Fibroblast of villous mesenchyme (primary cell): ENCODE measurements around the gene CBX3. TPM values are rescaled to one million over a fixed set of nuclear protein-coding genes. Genes with fewer than 3 reads are reported as not detected.
"Not testable (repeated sequence)": the region's sequence is repeated elsewhere in the genome, so short reads cannot be mapped to it uniquely, and the experiment has no call there.

Experiments
- DNase-seq: peaks from one replicate; pipeline ENCODE4 v3.0.0-alpha.2; 2010; ENCODE audit warnings: low read depth
- H3K4me3 ChIP-seq: 2 replicates; pipeline ENCODE4 v1.5.1; 2011; ENCODE audit warnings: low read depth, mild to moderate bottlenecking, low read length
- total RNA-seq: library from RNA; depleted of rRNA; stranded (reverse); fragments of >200 nt; gene quantifications from 2 replicates; pipeline ENCODE4 v1.2.3, GENCODE V29; 2012
- TF ChIP-seq, protein P1 (sequence below): IDR thresholded peaks from 2 replicates; pipeline ENCODE4 v1.5.1; 2012; ENCODE audit warnings: low read depth, mild to moderate bottlenecking, low read length; ENCODE audit not compliant: insufficient read depth

The CBX3 gene
- 112 and 134 TPM in 2 replicates for total RNA-seq

DNA sequence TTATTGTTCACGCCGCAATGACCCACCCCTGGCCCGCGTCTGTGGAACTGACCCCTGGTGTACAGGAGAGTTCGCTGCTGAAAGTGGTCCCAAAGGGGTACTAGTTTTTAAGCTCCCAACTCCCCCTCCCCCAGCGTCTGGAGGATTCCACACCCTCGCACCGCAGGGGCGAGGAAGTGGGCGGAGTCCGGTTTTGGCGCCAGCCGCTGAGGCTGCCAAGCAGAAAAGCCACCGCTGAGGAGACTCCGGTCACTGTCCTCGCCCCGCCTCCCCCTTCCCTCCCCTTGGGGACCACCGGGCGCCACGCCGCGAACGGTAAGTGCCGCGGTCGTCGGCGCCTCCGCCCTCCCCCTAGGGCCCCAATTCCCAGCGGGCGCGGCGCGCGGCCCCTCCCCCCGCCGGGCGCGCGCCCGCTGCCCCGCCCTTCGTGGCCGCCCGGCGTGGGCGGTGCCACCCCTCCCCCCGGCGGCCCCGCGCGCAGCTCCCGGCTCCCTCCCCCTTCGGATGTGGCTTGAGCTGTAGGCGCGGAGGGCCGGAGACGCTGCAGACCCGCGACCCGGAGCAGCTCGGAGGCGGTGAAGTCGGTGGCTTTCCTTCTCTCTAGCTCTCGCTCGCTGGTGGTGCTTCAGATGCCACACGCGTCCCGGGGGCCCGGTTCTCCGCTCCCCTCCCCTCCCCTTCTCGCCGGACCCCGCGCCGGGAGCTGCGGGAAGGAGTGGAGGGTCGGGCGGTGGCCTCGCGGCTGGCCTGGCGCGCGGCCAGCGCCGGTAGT lies at the start of gene CBX3:
Gene CBX3 (plus strand): TSS at position 499 of the 772 bp plus-strand sequence. CDS start 1,254 bp downstream, outside the sequence.
- peak within 1 kb of the TSS; percentile 97 for H3K4me3 ChIP-seq
- TF ChIP-seq, protein P1, sequence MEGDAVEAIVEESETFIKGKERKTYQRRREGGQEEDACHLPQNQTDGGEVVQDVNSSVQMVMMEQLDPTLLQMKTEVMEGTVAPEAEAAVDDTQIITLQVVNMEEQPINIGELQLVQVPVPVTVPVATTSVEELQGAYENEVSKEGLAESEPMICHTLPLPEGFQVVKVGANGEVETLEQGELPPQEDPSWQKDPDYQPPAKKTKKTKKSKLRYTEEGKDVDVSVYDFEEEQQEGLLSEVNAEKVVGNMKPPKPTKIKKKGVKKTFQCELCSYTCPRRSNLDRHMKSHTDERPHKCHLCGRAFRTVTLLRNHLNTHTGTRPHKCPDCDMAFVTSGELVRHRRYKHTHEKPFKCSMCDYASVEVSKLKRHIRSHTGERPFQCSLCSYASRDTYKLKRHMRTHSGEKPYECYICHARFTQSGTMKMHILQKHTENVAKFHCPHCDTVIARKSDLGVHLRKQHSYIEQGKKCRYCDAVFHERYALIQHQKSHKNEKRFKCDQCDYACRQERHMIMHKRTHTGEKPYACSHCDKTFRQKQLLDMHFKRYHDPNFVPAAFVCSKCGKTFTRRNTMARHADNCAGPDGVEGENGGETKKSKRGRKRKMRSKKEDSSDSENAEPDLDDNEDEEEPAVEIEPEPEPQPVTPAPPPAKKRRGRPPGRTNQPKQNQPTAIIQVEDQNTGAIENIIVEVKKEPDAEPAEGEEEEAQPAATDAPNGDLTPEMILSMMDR, result no peak
- DNase-seq, result peak; percentile 79

DNA sequence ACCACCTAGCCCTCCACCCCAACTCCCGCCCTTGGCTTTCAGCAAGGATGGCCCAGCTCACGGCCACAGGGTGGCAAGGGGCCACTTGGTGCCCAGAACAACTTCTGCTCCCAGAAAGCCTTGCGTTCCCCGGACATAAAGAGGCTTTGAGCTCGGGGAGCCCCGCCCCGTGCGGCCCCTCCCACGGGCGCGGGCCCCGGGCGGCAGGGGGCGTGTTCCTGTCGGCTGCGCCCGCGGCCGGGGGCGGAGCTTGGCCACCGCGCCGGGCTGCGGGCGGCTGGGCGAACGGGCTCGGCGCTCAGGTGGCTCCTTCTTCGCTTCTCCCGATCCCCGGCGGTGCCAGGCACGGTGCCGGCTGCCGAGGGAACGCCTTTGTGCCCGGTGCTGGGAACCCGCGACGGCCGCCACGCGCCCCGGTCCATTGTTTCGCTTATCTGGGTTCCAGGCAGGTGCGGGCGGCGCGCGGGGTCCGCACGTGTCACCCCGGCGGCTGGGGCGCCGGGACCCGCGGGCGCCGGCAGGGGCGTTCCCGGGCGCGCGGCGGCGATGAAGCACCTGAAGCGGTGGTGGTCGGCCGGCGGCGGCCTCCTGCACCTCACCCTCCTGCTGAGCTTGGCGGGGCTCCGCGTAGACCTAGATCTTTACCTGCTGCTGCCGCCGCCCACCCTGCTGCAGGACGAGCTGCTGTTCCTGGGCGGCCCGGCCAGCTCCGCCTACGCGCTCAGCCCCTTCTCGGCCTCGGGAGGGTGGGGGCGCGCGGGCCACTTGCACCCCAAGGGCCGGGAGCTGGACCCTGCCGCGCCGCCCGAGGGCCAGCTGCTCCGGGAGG lies 49.4 kb upstream of the CBX3 start, which contains the start of gene NFE2L3:
Gene NFE2L3 (plus strand): TSS at position 246 of the 829 bp plus-strand sequence. CDS start 301 bp downstream, at position 547.
- TF ChIP-seq, protein P1, result peak; percentile 6
- DNase-seq, result peak; percentile 57
- H3K4me3 ChIP-seq, result peak within 1 kb of the TSS; percentile 67

GRCh38 chr7:26152782-26153240 lies 48.7 kb upstream of the CBX3 start:
- H3K4me3 ChIP-seq, result peak overlapping the region; percentile 67
- not testable (repeated sequence) for DNase-seq

DNA sequence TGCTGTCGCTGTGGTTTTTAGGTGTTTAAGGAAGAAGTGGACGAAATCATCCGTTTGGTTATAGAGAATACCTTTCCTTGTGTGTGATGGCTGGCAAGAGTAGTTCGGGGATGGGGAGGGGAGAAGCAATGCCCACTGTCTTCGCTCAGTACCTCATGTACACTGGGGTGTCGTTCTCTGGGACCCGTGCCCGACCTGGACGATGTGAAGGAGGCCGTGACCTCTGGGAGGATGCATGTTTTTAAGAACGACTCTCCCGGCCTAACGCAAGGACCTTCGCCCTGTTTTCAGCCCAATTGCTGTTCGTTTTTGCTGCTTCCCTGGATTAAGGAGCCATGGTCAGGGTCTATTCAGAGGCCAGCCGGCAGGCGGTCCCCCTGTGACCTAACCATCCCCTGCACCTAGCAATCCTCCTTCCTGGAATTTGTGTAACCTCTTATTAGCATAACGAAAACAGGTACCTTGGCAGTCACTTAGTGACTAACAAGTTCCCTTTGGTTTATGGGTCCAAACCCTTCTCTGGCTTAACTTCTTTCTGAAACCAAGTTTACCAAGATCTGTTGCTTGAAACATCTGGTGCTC lies 48.2 kb upstream of the CBX3 start:
- TF ChIP-seq, protein P1, result no peak
- DNase-seq, result no peak
- H3K4me3 ChIP-seq, result peak overlapping the region; percentile 56

DNA sequence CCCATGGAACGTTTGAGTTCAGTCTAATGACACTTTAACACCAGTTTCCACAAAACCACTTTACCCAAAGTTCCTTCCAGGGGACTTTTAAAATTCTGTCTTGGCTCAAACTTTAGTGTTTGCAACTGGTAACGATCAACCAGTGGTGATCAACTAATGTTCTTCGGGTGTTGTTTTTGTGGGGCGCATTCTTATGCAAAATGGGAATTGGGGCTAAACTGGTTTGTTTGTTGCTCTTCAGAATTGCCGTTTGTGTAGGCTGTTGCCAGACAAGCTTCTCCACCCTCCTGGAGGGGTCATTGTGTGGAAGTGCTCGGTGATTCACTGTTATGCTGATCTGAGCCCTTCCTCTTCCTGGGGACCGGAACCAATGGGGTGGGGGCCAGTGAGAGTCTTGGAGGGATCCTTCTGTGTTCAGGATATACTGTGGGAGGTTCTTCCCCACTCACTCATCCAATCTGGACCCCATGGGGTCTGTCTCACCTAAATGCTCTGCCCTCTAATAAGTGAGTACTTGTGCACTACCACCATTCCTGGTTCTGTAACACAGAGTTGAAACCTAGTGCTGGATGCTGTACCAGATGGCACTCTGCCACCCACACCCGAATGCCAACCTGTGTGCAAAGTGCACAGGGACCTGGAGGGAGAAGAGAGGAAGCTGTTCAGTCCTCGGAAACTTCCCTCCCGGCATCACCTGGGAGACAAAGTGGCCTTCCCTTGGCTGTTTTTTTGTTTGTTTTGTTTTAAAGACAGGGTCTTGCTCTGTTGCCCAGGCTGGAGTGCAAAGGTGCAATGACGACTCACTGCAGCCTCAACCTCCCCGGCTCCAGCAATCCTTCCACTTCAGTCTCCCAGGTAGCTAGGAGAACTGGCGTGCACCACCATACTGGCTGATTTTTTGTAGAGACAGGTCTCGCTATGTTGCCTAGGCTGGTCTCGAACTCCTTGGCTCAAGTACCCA lies 47.4 kb upstream of the CBX3 start:
- no peak for DNase-seq
- H3K4me3 ChIP-seq, result no peak overlapping the region
- TF ChIP-seq, protein P1, result no peak

GRCh38 chr7:26155531-26156375 lies 45.8 kb upstream of the CBX3 start:
- peak overlapping the region; percentile 42 for H3K4me3 ChIP-seq
- peak; percentile 69 for DNase-seq
- TF ChIP-seq, protein P1, result no peak
